Calu3 (cell line): ENCODE results near the gene TMSB4X. TPM values are rescaled to one million over a fixed set of nuclear protein-coding genes. Genes with fewer than 3 reads are reported as not detected.

Source experiments
- BruUV-seq: library from RNA; stranded (reverse); fragments of 400-500 nt; replicated peaks from 2 replicates; lab custom pipeline; 2021; lab: Mats Ljungman, UMichigan
- CTCF ChIA-PET: fragments of 300-600 bp; sonication (Branson Sonifier 250); formaldehyde crosslinking; loops from one replicate; lab custom pipeline; 2022; ENCODE audit warnings: antibody characterized with exemption; lab: Charles Lee
- DNase-seq: peaks from one replicate; pipeline ENCODE4 v3.0.0; 2022
- H3K27ac Mint-ChIP-seq: one replicate; pipeline ENCODE4 v1.8.0; 2022; ENCODE audit warnings: mixed read lengths; ENCODE audit not compliant: unreplicated experiment
- H3K27me3 Mint-ChIP-seq: one replicate; pipeline ENCODE4 v1.8.0; 2022; ENCODE audit warnings: mixed read lengths; ENCODE audit not compliant: unreplicated experiment
- H3K36me3 Mint-ChIP-seq: one replicate; pipeline ENCODE4 v1.8.0; 2022; ENCODE audit warnings: mild to moderate bottlenecking, moderate library complexity, mixed read lengths; ENCODE audit not compliant: insufficient read depth, unreplicated experiment
- H3K4me1 Mint-ChIP-seq: one replicate; pipeline ENCODE4 v1.8.0; 2022; ENCODE audit warnings: mild to moderate bottlenecking, low read depth, mixed read lengths; ENCODE audit not compliant: unreplicated experiment
- H3K4me3 Mint-ChIP-seq: one replicate; pipeline ENCODE4 v1.8.0; 2022; ENCODE audit warnings: mild to moderate bottlenecking, low read depth, moderate library complexity, mixed read lengths; ENCODE audit not compliant: unreplicated experiment
- H3K9me3 Mint-ChIP-seq: one replicate; pipeline ENCODE4 v1.8.0; 2022; ENCODE audit warnings: low read depth, mixed read lengths; ENCODE audit not compliant: unreplicated experiment
- intact Hi-C: fragments of 100-400 bp; cut with micrococcal nuclease; formaldehyde crosslinking; loops from one replicate; pipeline ENCODE4 v1.10.0; 2022; ENCODE audit not compliant: unreplicated experiment
- total RNA-seq: library from RNA; stranded (reverse); gene quantifications from 2 replicates; pipeline ENCODE4 v1.2.3, GENCODE V29; 2022
- TF ChIP-seq, protein P1 (sequence below): fragments of 200-600 bp; IDR thresholded peaks from one replicate; pipeline ENCODE4 v1.8.0; 2022; ENCODE audit warnings: antibody characterized with exemption; ENCODE audit not compliant: unreplicated experiment

TMSB4X gene
- total RNA-seq, 1 experiment from 2014 or later: 5,274 TPM

DNA sequence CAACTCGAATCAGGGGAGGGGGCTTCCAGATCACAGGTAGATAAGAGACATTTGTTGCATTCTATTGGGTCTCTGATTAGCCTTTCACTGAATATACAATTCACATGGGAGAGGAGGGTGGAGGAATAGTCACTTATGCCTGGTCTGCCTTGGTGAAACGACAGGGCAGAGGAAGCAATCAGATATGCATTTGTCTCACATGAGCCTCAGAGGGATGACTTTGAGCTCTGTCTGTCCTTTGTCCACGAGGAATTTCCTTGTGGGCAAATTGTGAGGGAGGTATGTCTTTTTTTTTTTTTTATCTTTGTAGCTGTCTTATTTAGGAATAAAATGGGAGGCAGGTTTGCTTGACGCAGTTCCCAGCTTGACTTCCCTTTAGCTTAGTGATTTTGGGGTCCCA, 28.5 kb upstream of the TMSB4X start:
- H3K36me3 Mint-ChIP-seq: peaks cover 32% of the 10 kb centered on the region
- H3K4me3 Mint-ChIP-seq: peak overlapping the region; percentile 43
- DNase-seq: no peak
- TF ChIP-seq, protein P1, sequence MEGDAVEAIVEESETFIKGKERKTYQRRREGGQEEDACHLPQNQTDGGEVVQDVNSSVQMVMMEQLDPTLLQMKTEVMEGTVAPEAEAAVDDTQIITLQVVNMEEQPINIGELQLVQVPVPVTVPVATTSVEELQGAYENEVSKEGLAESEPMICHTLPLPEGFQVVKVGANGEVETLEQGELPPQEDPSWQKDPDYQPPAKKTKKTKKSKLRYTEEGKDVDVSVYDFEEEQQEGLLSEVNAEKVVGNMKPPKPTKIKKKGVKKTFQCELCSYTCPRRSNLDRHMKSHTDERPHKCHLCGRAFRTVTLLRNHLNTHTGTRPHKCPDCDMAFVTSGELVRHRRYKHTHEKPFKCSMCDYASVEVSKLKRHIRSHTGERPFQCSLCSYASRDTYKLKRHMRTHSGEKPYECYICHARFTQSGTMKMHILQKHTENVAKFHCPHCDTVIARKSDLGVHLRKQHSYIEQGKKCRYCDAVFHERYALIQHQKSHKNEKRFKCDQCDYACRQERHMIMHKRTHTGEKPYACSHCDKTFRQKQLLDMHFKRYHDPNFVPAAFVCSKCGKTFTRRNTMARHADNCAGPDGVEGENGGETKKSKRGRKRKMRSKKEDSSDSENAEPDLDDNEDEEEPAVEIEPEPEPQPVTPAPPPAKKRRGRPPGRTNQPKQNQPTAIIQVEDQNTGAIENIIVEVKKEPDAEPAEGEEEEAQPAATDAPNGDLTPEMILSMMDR: no peak
- CTCF ChIA-PET: interaction anchor here (0.7 to 2.3 kb wide), 24 partner anchors 10 to 700 kb away, joined by 3 to 24 read pairs (median 6); partner anchors contain the start of gene TMSB4X
- H3K27ac Mint-ChIP-seq: peak overlapping the region; percentile 99
- intact Hi-C loops: loop anchor here (1.0 to 10.0 kb wide), 3 partner anchors 25 to 698 kb away; no protein-coding TSS in a partner anchor
- H3K4me1 Mint-ChIP-seq: peaks cover 55% of the 10 kb centered on the region
- H3K9me3 Mint-ChIP-seq: peaks cover 3% of the 10 kb centered on the region
- no TSS peak for BruUV-seq
- H3K27me3 Mint-ChIP-seq: no peaks in the 10 kb centered on the region

DNA sequence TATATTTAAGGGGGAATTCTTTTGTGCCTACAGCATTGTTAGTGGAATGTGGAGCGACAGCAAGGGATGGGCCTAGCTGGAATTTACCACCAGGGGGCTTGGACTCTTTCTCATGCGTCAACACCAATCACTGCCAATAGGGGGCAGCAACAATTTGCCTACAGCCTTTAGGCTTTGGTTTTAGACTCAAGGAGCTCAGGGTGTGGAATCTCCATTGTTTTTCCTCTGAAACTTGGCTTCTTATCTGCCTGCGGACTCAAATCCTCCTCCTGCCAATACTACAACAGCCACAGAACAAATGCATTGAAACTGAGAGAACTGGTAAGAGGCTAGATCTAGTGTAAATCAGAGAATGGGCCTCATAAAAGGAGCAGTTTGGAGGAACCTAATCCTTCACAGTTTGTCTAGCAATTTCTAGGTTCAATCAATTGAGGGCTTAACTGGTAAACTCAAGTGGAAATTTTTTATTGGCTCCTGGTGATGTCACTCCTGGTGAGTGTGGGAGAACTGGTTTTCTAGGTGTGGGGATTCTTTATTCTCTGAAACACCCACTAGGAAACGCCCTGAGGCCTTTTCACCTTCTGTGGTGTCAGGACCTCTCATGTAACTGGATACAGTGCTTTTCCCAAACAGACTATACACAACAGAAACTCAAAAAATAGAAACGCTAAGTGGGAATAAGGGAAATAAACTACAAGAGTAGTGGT, 27.9 kb upstream of the TMSB4X start:
- CTCF ChIA-PET: interaction anchor here (0.7 to 2.3 kb wide), 26 partner anchors 9 to 699 kb away, joined by 3 to 24 read pairs (median 6); partner anchors contain the start of gene TMSB4X
- peaks cover 3% of the 10 kb centered on the region for H3K9me3 Mint-ChIP-seq
- H3K27ac Mint-ChIP-seq: peak overlapping the region; percentile 99
- DNase-seq: peak; percentile 86
- no peaks in the 10 kb centered on the region for H3K27me3 Mint-ChIP-seq
- H3K4me3 Mint-ChIP-seq: peak overlapping the region; percentile 43
- TF ChIP-seq, protein P1: peak; percentile 97
- TSS peak; percentile 71 for BruUV-seq
- H3K36me3 Mint-ChIP-seq: peaks cover 32% of the 10 kb centered on the region
- intact Hi-C loops: loop anchor here (1.0 to 10.0 kb wide), 4 partner anchors 24 to 698 kb away; no protein-coding TSS in a partner anchor
- H3K4me1 Mint-ChIP-seq: peaks cover 55% of the 10 kb centered on the region

DNA sequence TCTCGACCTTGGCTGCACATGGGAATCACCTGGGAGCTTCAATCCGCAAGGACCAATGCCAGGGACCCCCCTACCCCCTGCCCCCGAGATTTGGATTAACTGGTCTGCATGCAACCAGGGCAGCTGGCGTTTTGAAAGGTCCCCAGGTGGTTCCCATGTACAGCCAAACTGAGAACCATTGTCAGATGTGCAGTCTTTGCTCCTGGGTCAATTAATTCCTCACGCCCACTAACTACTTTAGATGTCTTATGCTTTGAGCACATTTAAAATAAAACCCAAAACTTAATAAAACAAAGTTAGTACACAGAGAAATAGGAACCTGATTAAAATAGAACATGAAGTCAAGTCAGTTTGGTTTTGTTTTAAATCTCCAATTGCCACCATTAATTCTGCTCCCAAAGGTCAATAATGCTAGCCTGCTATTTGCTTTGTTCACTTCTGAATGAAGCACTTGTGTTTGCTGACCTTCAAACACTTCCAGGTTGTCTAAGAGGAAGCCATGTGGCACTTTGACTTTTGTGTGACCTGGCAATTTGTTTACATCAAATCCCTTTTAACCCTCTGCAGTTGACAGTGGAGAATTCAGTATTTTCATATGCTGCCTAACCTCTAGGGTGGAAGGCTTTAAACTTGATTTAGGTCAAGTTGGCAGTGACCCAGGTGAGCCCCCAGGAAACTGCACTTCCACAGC, 27.2 kb upstream of the TMSB4X start:
- no peak for DNase-seq
- Mint-ChIP-seq H3K27me3 (no peaks in the 10 kb centered on the region), H3K4me3 (peak overlapping the region; percentile 43), H3K36me3 (peaks cover 32% of the 10 kb centered on the region), H3K27ac (peak overlapping the region; percentile 99), H3K4me1 (peaks cover 53% of the 10 kb centered on the region), H3K9me3 (peaks cover 3% of the 10 kb centered on the region)
- CTCF ChIA-PET: interaction anchor here (1.2 to 2.3 kb wide), 7 partner anchors 23 to 699 kb away, joined by 4 to 19 read pairs (median 10); no protein-coding TSS in a partner anchor
- no TSS peak for BruUV-seq
- TF ChIP-seq, protein P1: no peak
- intact Hi-C loops: loop anchor here (1.0 to 10.0 kb wide), 3 partner anchors 31 to 697 kb away; no protein-coding TSS in a partner anchor

DNA sequence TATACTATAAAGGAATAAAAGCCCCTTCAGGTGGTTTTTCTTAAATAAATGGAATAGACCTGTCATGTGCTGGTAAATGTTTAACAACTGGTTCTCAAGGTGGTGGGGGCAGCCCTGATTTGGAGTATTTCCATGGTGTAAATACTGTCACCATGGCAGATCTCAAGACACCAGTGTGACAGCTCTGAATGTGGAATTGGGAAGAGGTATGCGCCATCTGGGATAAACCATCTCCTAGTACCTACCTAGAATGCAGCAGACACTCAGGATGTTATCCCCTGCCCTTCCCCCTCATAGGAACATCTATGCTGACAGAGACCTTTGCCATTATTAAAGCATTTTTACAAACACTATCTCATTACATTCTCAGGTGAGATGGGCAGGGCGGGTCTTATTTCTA, 26.4 kb upstream of the TMSB4X start:
- H3K4me1 Mint-ChIP-seq: peaks cover 45% of the 10 kb centered on the region
- CTCF ChIA-PET: interaction anchor here (2.3 kb wide), 1 partner anchor 24 kb away, joined by 14 read pairs; no protein-coding TSS in a partner anchor
- no peak overlapping the region for H3K4me3 Mint-ChIP-seq
- H3K27ac Mint-ChIP-seq: peak overlapping the region; percentile 99
- H3K27me3 Mint-ChIP-seq: no peaks in the 10 kb centered on the region
- TF ChIP-seq, protein P1: no peak
- intact Hi-C loops: loop anchor here (10.0 kb wide), 1 partner anchor 696 kb away; no protein-coding TSS in a partner anchor
- peaks cover 3% of the 10 kb centered on the region for H3K9me3 Mint-ChIP-seq
- BruUV-seq: no TSS peak
- DNase-seq: no peak
- peaks cover 32% of the 10 kb centered on the region for H3K36me3 Mint-ChIP-seq
